ENCODE results near the gene NDE1. TPM values are rescaled to one million over a fixed set of nuclear protein-coding genes. Genes with fewer than 3 reads are reported as not detected.

NDE1 gene
- total RNA-seq, 6 donors from 2014 or later: 19.5 to 63.9 (median 37.0) TPM

DNA sequence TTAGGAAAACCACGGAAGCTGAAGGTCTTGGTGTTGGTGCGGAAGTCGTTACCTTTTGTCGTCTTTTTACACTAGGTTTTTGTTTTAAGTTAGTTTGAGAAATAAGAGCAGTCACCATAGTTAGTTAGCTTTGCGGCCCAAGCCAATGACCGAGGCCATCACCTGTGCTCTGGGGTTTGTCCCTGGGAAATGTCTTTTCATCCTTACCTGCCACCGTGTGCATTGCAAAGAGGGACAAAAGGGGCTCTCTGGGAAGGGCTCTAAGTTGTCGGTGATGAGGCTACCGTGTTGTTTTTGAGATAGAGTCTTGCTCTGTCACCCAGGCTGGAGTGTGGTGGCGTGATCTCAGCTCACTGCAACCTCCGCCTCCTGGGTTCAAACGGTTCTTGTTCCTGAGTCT is 49.8 kb downstream of the NDE1 start:
- no peak overlapping the region for H3K27ac ChIP-seq
- H3K9me3 ChIP-seq: no peaks in the 10 kb centered on the region
- WGBS, 2 donors: 95 to 99% methylated on average over 12 of the region's 12 CpGs
- ATAC-seq (ENCODE audit: low FRiP score in 2 of 2) (no peak), DNase-seq (no peak)
- no peaks in the 10 kb centered on the region for H3K27me3 ChIP-seq
- no peak overlapping the region for H3K4me3 ChIP-seq
- H3K36me3 ChIP-seq: peaks cover 13 to 83% (median 63%) of the 10 kb centered on the region in 4 donors
- no peaks in the 10 kb centered on the region for H3K4me1 ChIP-seq
- TF ChIP-seq, protein P1, sequence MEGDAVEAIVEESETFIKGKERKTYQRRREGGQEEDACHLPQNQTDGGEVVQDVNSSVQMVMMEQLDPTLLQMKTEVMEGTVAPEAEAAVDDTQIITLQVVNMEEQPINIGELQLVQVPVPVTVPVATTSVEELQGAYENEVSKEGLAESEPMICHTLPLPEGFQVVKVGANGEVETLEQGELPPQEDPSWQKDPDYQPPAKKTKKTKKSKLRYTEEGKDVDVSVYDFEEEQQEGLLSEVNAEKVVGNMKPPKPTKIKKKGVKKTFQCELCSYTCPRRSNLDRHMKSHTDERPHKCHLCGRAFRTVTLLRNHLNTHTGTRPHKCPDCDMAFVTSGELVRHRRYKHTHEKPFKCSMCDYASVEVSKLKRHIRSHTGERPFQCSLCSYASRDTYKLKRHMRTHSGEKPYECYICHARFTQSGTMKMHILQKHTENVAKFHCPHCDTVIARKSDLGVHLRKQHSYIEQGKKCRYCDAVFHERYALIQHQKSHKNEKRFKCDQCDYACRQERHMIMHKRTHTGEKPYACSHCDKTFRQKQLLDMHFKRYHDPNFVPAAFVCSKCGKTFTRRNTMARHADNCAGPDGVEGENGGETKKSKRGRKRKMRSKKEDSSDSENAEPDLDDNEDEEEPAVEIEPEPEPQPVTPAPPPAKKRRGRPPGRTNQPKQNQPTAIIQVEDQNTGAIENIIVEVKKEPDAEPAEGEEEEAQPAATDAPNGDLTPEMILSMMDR (IDR thresholded peaks at IDR 0.05): no peak
- TF ChIP-seq POLR2A (IDR thresholded peaks at IDR 0.05) (no peak), POLR2AphosphoS5 (IDR thresholded peaks at IDR 0.05) (no peak), EP300 (IDR thresholded peaks at IDR 0.05) (no peak)

DNA sequence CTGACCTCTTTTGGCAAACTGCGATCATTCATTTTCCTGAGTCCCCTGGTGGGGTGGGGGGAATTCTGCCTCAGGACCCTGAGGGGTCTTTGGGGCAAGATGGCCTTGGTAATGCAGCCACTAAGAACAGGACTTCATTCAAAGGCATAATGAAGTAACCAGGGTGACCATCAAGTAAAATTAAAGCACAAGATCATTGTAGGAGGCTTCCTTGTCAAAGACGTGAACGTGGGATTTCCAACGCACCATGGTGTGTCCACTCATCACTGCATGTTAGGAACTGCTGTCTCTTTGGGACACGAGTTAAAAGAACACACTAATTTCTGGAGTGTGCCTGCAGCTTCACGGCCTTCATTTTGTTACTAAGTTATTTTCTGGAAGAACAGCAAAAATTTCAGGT is 51.3 kb downstream of the NDE1 start:
- 88 to 95% methylated on average over 6 of the region's 6 CpGs for WGBS, 2 donors
- DNase-seq: no peak
- no peaks in the 10 kb centered on the region for H3K27me3 ChIP-seq
- no peaks in the 10 kb centered on the region for H3K9me3 ChIP-seq
- H3K36me3 ChIP-seq: peaks cover 13 to 75% (median 52%) of the 10 kb centered on the region in 4 donors
- H3K27ac ChIP-seq: no peak overlapping the region
- TF ChIP-seq EP300 (IDR thresholded peaks at IDR 0.05): no peak
- no peak for TF ChIP-seq POLR2AphosphoS5 (IDR thresholded peaks at IDR 0.05)
- TF ChIP-seq, protein P1 (IDR thresholded peaks at IDR 0.05): no peak
- TF ChIP-seq POLR2A (IDR thresholded peaks at IDR 0.05): no peak
- no peaks in the 10 kb centered on the region for H3K4me1 ChIP-seq
- ATAC-seq (ENCODE audit: low FRiP score in 2 of 2): no peak
- H3K4me3 ChIP-seq: no peak overlapping the region

DNA sequence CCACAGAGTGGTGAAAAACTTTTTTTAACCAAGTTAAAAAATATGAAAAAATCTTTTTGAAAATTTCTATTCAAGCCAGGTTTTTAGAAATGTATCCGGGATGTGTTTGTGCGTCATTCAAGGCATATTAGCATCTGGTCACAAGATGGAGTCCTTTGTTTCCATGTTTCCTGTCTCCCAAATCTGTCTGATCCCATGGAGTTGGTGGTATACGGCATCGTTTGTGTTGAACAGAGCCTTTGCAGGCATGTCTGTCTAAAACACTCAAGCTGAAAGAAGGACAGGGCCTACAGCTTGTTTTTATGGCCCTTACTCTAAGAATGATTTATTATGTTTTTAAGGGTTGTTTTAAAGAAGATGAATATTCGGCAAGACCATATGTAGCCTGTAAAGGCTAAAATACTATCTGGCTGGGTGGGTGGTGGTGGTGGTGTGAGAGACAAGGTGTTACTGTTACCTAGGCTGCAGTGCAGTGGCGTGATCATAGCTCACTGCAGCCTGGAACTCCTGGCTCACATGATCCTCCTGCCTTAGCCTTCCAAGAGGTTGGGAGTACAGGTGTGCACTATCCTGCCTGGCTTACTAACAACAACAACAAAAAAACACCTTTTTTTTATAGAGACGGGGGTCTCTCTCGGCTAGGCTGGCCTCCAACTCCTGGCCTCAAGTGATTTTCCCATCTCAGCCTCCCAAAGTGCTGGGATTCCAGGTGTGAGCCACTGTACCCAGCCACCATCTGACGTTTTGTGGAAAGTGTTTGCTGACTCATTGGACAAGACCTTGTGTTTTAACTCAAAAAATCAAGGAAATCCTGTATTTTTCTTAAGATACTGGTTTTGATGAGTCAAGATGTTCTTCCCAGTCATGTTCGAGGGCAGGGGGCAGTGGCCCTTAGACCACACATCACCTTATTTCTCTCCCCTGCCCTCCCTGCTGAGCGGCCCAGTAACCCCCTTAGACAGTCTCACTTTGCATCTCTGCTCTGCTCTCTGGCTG is 52.2 kb downstream of the NDE1 start:
- Histone ChIP-seq H3K27ac (no peak overlapping the region), H3K27me3 (no peaks in the 10 kb centered on the region), H3K9me3 (no peaks in the 10 kb centered on the region), H3K36me3 (peaks cover 13 to 66% (median 43%) of the 10 kb centered on the region in 4 donors), H3K4me1 (no peaks in the 10 kb centered on the region), H3K4me3 (no peak overlapping the region)
- ATAC-seq (ENCODE audit: low FRiP score in 2 of 2) (no peak), DNase-seq (no peak)
- TF ChIP-seq, protein P1 (IDR thresholded peaks at IDR 0.05): no peak
- TF ChIP-seq EP300 (IDR thresholded peaks at IDR 0.05): no peak
- no peak for TF ChIP-seq POLR2A (IDR thresholded peaks at IDR 0.05)
- TF ChIP-seq POLR2AphosphoS5 (IDR thresholded peaks at IDR 0.05): no peak
- WGBS, 2 donors: 84 to 87% methylated on average over 11 of the region's 11 CpGs

DNA sequence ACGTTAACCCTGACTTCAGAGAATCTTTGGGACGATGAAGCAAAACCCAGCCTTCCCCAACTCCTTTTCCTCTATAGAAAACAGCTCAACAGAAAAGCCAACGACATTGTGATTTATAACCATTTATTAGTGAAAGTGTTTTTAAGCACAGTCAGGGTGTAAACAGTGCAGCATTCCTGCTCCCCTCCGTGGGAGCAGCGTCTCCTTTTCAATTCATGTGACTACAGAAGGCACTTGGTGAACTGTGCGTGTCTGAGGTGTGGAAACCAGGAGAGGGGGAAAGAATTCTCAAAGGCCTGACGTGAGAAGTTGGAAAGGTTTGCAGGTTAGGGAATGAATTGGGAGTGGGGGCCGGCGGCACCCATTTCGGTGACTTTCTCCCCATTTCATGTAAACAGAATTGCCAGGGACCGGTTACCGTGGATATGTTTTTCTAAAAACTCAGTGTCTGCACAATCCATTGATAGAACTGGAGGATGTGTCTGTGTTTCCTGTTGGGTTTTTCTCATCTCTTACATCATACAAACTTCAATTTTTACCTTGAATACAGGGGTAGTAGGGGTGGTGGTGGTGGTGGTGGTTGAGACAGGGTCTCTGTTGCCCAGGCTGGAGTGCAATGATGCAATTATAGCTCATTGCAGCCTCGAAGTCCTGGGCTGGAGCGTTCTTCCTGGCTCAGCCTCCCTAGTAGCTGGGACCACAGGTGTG is 53.1 kb downstream of the NDE1 start:
- H3K36me3 ChIP-seq: peaks cover 13 to 60% (median 34%) of the 10 kb centered on the region in 4 donors
- no peaks in the 10 kb centered on the region for H3K27me3 ChIP-seq
- WGBS, 2 donors: 79 to 80% methylated on average over 14 of the region's 14 CpGs
- ATAC-seq (ENCODE audit: low FRiP score in 2 of 2) (no peak), DNase-seq (no peak)
- TF ChIP-seq EP300 (IDR thresholded peaks at IDR 0.05): no peak
- TF ChIP-seq, protein P1 (IDR thresholded peaks at IDR 0.05): no peak
- TF ChIP-seq POLR2A (IDR thresholded peaks at IDR 0.05): no peak
- TF ChIP-seq POLR2AphosphoS5 (IDR thresholded peaks at IDR 0.05): no peak
- no peak overlapping the region for H3K27ac ChIP-seq
- no peaks in the 10 kb centered on the region for H3K9me3 ChIP-seq
- no peak overlapping the region for H3K4me3 ChIP-seq
- H3K4me1 ChIP-seq: no peaks in the 10 kb centered on the region
